Activated T-cell treated with anti-CD3 and anti-CD28 coated beads for 24 hours (primary cell): Measurements from ENCODE around the gene CHMP6.

Experiments used
- DNase-seq: peaks from one replicate; pipeline ENCODE4 v3.0.0-alpha.2; 2020; ENCODE audit warnings: low read depth

CHMP6 gene

GRCh38 chr17:81030741-81031565, 39.3 kb downstream of the CHMP6 start:
- DNase-seq: no peak

GRCh38 chr17:81031566-81032550, 40.2 kb downstream of the CHMP6 start:
- DNase-seq: no peak

- no peak for DNase-seq
These were observed 41.2 kb downstream of the CHMP6 start for GRCh38 chr17:81032641-81033480.

GRCh38 chr17:81033535-81034167, 42.0 kb downstream of the CHMP6 start:
- DNase-seq: no peak

- DNase-seq: no peak
These were observed 42.6 kb downstream of the CHMP6 start for GRCh38 chr17:81034168-81034777.

- peak; percentile 93 for DNase-seq
These were observed 43.3 kb downstream of the CHMP6 start, which contains the start of gene BAIAP2 for GRCh38 chr17:81034779-81035520. Gene BAIAP2 (plus strand): TSS chr17:81035151. CDS start chr17:81035255, 104 bp downstream.

- DNase-seq: no peak
These were observed 44.0 kb downstream of the CHMP6 start for GRCh38 chr17:81035521-81036196.

- no peak for DNase-seq
These were observed 44.7 kb downstream of the CHMP6 start for GRCh38 chr17:81036197-81036941.

GRCh38 chr17:81037026-81037797, 45.6 kb downstream of the CHMP6 start:
- DNase-seq: no peak

- no peak for DNase-seq
These were observed 46.4 kb downstream of the CHMP6 start for GRCh38 chr17:81037798-81038733.

- DNase-seq: no peak
These were observed 47.5 kb downstream of the CHMP6 start for GRCh38 chr17:81039096-81039495.

- no peak for DNase-seq
These were observed 48.5 kb downstream of the CHMP6 start for GRCh38 chr17:81039854-81040758.

GRCh38 chr17:81040791-81041337, 49.2 kb downstream of the CHMP6 start:
- no peak for DNase-seq

- no peak for DNase-seq
These were observed 51.0 kb downstream of the CHMP6 start for GRCh38 chr17:81042606-81043005.

- DNase-seq: no peak
These were observed 51.7 kb downstream of the CHMP6 start for GRCh38 chr17:81043319-81043724.
